ENCODE results near the gene GEMIN4. TPM values are rescaled to one million over a fixed set of nuclear protein-coding genes. Genes with fewer than 3 reads are reported as not detected.

Gene GEMIN4
- total and polyA plus RNA-seq, 2 of the 4 experiments (the other 2 are of a cell fraction), result 16.5 to 20.4 TPM

GRCh38 chr17:718075-718474 is 34.0 kb downstream of the GEMIN4 start:
- no peak overlapping the region for H3K4ac ChIP-seq (ENCODE audit: low read depth, low read length)
- H4K5ac ChIP-seq (ENCODE audit: low read depth, low read length), result no peak overlapping the region
- no peak overlapping the region for H3K27ac ChIP-seq (ENCODE audit: insufficient read depth, low read length)
- dilution Hi-C loops (cut with HindIII; ENCODE audit: low sequenced_read_pairs, unreplicated experiment) (no loop called here), intact Hi-C loops (cut with micrococcal nuclease) (no loop called here), in situ Hi-C loops (cut with MboI; ENCODE audit: low sequenced_read_pairs) (no loop called here)
- no peaks in the 10 kb centered on the region for H3K9me3 ChIP-seq (ENCODE audit: control insufficient read depth, insufficient read depth, low read length)
- H4K20me1 ChIP-seq (ENCODE audit: insufficient read depth, low read length), result no peaks in the 10 kb centered on the region
- H3K23ac ChIP-seq (ENCODE audit: low read depth, low read length), result no peak overlapping the region
- H4K91ac ChIP-seq (ENCODE audit: insufficient read depth, low read depth, low read length), result no peak overlapping the region
- no peak overlapping the region for H3K18ac ChIP-seq (ENCODE audit: low read depth, low read length)
- peaks cover 3% of the 10 kb centered on the region; the same call in 1 of the 2 replicates for H3K9me1 ChIP-seq (ENCODE audit: insufficient read depth, low read length)
- peaks cover 4% of the 10 kb centered on the region; the same call in 1 of the 2 replicates for H3K4me1 ChIP-seq (ENCODE audit: control insufficient read depth, insufficient read depth, low read length)
- no peaks in the 10 kb centered on the region for H3K27me3 ChIP-seq (ENCODE audit: control insufficient read depth, insufficient read depth, low read length)
- H3K14ac ChIP-seq (replicated peaks; ENCODE audit: low read depth, low read length), result no peak overlapping the region
- H3K79me1 ChIP-seq (ENCODE audit: low read depth in 1 of 2, low read length in 2 of 2), result peaks cover 4 to 25% of the 10 kb centered on the region in 2 experiments; a peak in 3 of 4 replicates
- DNase-seq, result no peak
- no peak overlapping the region for H2BK15ac ChIP-seq (ENCODE audit: low read depth, low read length)
- H2AK9ac ChIP-seq (replicated peaks; ENCODE audit: low read depth, low read length, poor library complexity), result no peak overlapping the region
- ATAC-seq (ENCODE audit: low read depth), result no peak
- no CpG with 5 or more reads among the region's 5 CpGs for WGBS, 2 experiments (ENCODE audit: extremely low coverage in 2 of 2, insufficient read length in 1 of 2)
- no peak overlapping the region for H2BK5ac ChIP-seq (ENCODE audit: low read depth, low read length, poor library complexity, severe bottlenecking)
- H3K9ac ChIP-seq (ENCODE audit: low read depth, low read length), result no peak overlapping the region
- H2AK5ac ChIP-seq (ENCODE audit: low read depth, low read length), result no peak overlapping the region
- no peaks in the 10 kb centered on the region for H3K36me3 ChIP-seq (ENCODE audit: control insufficient read depth, insufficient read depth, low read length)
- no peak overlapping the region for H3K4me3 ChIP-seq (ENCODE audit: insufficient read depth, low read depth, low read length)
- no TSS peak for BruUV-seq (replicated peaks)
- POLR2A ChIA-PET (ENCODE audit: unreplicated experiment), result no interaction called here
- CTCF ChIA-PET, result interaction anchor here (0.7 kb wide), 1 partner anchor 22 kb away, joined by 3 read pairs; no protein-coding TSS in a partner anchor
- no peak overlapping the region for H2BK20ac ChIP-seq (ENCODE audit: low read depth, low read length)
- H2BK120ac ChIP-seq (ENCODE audit: low read depth, low read length), result no peak overlapping the region
- no peak overlapping the region for H3K4me2 ChIP-seq (ENCODE audit: low read depth, low read length)
- H3K56ac ChIP-seq (ENCODE audit: extremely low read depth, insufficient read depth, low read length), result no peak overlapping the region
- TF ChIP-seq, protein P1, sequence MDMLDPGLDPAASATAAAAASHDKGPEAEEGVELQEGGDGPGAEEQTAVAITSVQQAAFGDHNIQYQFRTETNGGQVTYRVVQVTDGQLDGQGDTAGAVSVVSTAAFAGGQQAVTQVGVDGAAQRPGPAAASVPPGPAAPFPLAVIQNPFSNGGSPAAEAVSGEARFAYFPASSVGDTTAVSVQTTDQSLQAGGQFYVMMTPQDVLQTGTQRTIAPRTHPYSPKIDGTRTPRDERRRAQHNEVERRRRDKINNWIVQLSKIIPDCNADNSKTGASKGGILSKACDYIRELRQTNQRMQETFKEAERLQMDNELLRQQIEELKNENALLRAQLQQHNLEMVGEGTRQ (IDR thresholded peaks at IDR 0.05; ENCODE audit: low read depth, low read length), result no peak
- no peak for TF ChIP-seq POLR2A (IDR thresholded peaks at IDR 0.05; ENCODE audit: low read depth, low read length)
- no peak for TF ChIP-seq FOS (IDR thresholded peaks at IDR 0.05; ENCODE audit: low read depth, low read length)
- no peak overlapping the region for H4K8ac ChIP-seq (ENCODE audit: low read depth in 2 of 2, low read length in 2 of 2)
- H2AFZ ChIP-seq (replicated peaks; ENCODE audit: low read length, poor library complexity), result no peak overlapping the region

Measured in IMR-90 (cell line).